ENCODE measurements around the gene SPATA25.

DNA sequence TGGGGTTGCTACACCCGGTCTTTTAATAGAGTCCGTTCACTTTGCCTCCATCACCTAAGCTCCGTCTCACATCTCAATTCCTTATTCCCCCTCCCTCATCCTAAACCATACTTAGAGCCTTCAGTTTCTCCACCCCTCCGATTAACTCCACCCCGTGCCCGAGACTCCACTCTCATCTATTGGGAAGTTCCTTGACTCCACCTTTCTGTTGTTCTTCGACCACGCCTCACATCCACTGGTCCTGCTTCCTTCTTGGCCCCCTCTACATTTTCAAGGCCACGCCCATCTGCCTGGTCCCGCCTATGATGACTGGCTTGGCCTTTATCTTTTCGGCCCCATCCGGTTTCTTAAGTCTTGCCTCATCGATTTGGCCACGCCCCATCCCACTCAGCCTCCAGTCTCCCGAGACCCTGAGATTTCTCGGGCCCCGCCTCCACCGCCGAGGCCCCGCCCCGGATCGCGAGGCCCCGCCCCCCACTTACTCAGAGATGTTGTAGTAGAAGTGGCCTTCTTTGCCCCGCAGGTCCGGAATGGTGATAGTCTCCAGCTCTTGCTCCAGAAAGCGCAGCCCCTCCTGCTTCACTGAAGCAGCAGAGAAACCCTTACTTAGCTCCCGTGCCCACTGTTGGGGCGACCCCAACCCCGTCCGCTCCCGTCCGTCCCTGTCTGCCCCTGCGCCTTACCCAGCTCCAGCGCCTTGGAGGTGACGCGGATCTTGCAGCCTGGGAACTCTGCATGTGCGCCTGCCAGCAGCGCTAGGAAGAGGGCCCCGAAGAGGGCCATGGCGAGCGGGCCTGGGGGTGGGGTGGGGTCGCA, 23.5 kb upstream of the SPATA25 start:
- no peak for TF ChIP-seq EZH2 (IDR thresholded peaks at IDR 0.05; ENCODE audit: borderline replicate concordance, insufficient read depth, low read length, poor library complexity, severe bottlenecking)
- no peak for TF ChIP-seq CTCF (IDR thresholded peaks at IDR 0.05; ENCODE audit: poor library complexity, severe bottlenecking)
- no peak for TF ChIP-seq TAF1 (IDR thresholded peaks at IDR 0.05; ENCODE audit: low read depth)

All from neural cell (in vitro differentiated cells).